NK-92 (cell line): ENCODE measurements around the gene ARRDC1.
"Not testable (repeated sequence)": the region's sequence is repeated elsewhere in the genome, so short reads cannot be mapped to it uniquely, and the experiment has no call there.

ENCODE experiments used
- DNase-seq: peaks from one replicate; lab custom pipeline; 2025; ENCODE audit not compliant: unreplicated experiment; lab: John Stamatoyannopoulos, UW

ARRDC1 gene

GRCh38 chr9:137605121-137606004 is at the start of gene ARRDC1:
ARRDC1 (plus strand) TSS chr9:137605686; CDS start chr9:137605718, 32 bp downstream.
- peak; percentile 79 for DNase-seq

GRCh38 chr9:137556069-137556838 is 49.2 kb upstream of the ARRDC1 start:
- DNase-seq, result no peak

- no peak for DNase-seq
These were observed 47.4 kb upstream of the ARRDC1 start for GRCh38 chr9:137558127-137558526.

- DNase-seq, result no peak
These were observed 41.4 kb upstream of the ARRDC1 start for GRCh38 chr9:137564134-137564533.

GRCh38 chr9:137564817-137565411 is 40.6 kb upstream of the ARRDC1 start:
- no peak for DNase-seq

GRCh38 chr9:137568445-137568844 is 37.0 kb upstream of the ARRDC1 start:
- not testable (repeated sequence) for DNase-seq

GRCh38 chr9:137569609-137570203 is 35.8 kb upstream of the ARRDC1 start:
- no peak for DNase-seq

GRCh38 chr9:137570566-137570965 is 34.9 kb upstream of the ARRDC1 start:
- DNase-seq, result no peak

- no peak for DNase-seq
These were observed 31.3 kb upstream of the ARRDC1 start for GRCh38 chr9:137574192-137574591.

- no peak for DNase-seq
These were observed 30.1 kb upstream of the ARRDC1 start for GRCh38 chr9:137575364-137575715.

- DNase-seq, result no peak
These were observed 29.6 kb upstream of the ARRDC1 start for GRCh38 chr9:137575716-137576411.

- peak; percentile 40 for DNase-seq
These were observed 26.8 kb upstream of the ARRDC1 start, which contains the start of gene DPH7 for GRCh38 chr9:137578518-137579258. DPH7 (minus strand) TSS chr9:137578925; CDS start chr9:137578777, 148 bp downstream.

- DNase-seq, result no peak
These were observed 26.3 kb upstream of the ARRDC1 start for GRCh38 chr9:137579259-137579604.

GRCh38 chr9:137580209-137580953 is 25.1 kb upstream of the ARRDC1 start:
- no peak for DNase-seq

GRCh38 chr9:137580954-137581322 is 24.5 kb upstream of the ARRDC1 start:
- DNase-seq, result no peak

GRCh38 chr9:137581361-137582285 is 23.9 kb upstream of the ARRDC1 start:
- DNase-seq, result no peak

- DNase-seq, result no peak
These were observed 23.1 kb upstream of the ARRDC1 start for GRCh38 chr9:137582286-137582860.

- no peak for DNase-seq
These were observed 22.1 kb upstream of the ARRDC1 start for GRCh38 chr9:137583347-137583746.
